Stomach (tissue), 9 donors: ENCODE data around the gene MYBL2. TPM values are rescaled to one million over a fixed set of nuclear protein-coding genes. Genes with fewer than 3 reads are reported as not detected.
A peak's percentile ranks its signal among the peaks of the same experiment; 100 is the strongest.

Experiments
- DNase-seq, 2 donors: peaks; one replicate each; pipeline versions ENCODE4 v3.0.0 to v3.0.0-alpha.2; 2013 to 2019
- H3K27ac ChIP-seq, 5 donors: fragments of 200-600 bp in 4 of 5; sonication (generic) in 4 of 5; one replicate each; pipeline ENCODE4 v1.5.1; 2013 to 2019; ENCODE audit warnings: mild to moderate bottlenecking in 1 of 5, moderate library complexity in 1 of 5
- H3K27me3 ChIP-seq, 3 donors: fragments of 200-600 bp; sonication (generic); one replicate each; pipeline ENCODE4 v1.5.1; 2017 to 2019; ENCODE audit warnings: mixed run types in 1 of 3
- H3K36me3 ChIP-seq, 4 donors: fragments of 200-600 bp; sonication (generic); 1 replicate in 3 of 4; 2 replicates in 1 of 4; pipeline ENCODE4 v1.5.1; 2016 to 2019
- H3K4me1 ChIP-seq, 4 donors: fragments of 200-600 bp; sonication (generic); one replicate each; pipeline ENCODE4 v1.5.1; 2016 to 2019
- H3K4me3 ChIP-seq, 4 donors: fragments of 200-600 bp; sonication (generic) in 3 of 4; one replicate each; pipeline ENCODE4 v1.5.1; 2016 to 2019; ENCODE audit warnings: mild to moderate bottlenecking in 1 of 4
- H3K9me3 ChIP-seq, 4 donors: fragments of 200-600 bp; sonication (generic); one replicate each; pipeline ENCODE4 v1.5.1; 2016 to 2019
- CTCF ChIP-seq, 7 experiments: fragments of 450-650 bp in 4 of 7; fragments of 200-600 bp in 3 of 7; sonication (generic) in 3 of 7; IDR thresholded peaks; one replicate each; pipeline ENCODE4 v1.5.1; 2016 to 2019; ENCODE audit warnings: antibody characterized with exemption in 7 of 7, control low read depth in 2 of 7, mild to moderate bottlenecking in 1 of 7
- EP300 ChIP-seq: sonication (generic); formaldehyde crosslinking; IDR thresholded peaks from one replicate; pipeline ENCODE4 v1.6.1; 2017; ENCODE audit warnings: antibody characterized with exemption
- POLR2A ChIP-seq, 4 donors: fragments of 450-650 bp; IDR thresholded peaks; one replicate each; pipeline ENCODE4 v1.6.1; 2016; ENCODE audit warnings: antibody characterized with exemption in 4 of 4, control low read depth in 2 of 4, mild to moderate bottlenecking in 1 of 4, moderate library complexity in 1 of 4
- POLR2AphosphoS5 ChIP-seq, 3 donors: sonication (generic); formaldehyde crosslinking; IDR thresholded peaks; one replicate each; pipeline ENCODE4 v1.6.1; 2016; ENCODE audit warnings: antibody characterized with exemption in 3 of 3
- WGBS, 5 donors: extraction: QIAGEN DNeasy Blood & Tissue Kit in 3 of 5; methylation state at CpG; one replicate each; pipeline versions ENCODE4 v1.1.5 to v1.1.7; 2013 to 2018; 5-methylcytosine and 5-hydroxymethylcytosine counted together
- intact Hi-C: fragments of 100-400 bp; cut with DNase I; formaldehyde crosslinking; loops from one replicate; pipeline ENCODE4 v1.15.1; 2023; ENCODE audit warnings: low total_unique reads
- polyA plus RNA-seq, 3 donors: library from polyadenylated mRNA; stranded (reverse); fragments of 200-250 nt; gene quantifications; one replicate each; pipeline ENCODE4 v1.2.3, GENCODE V29; 2013
- total RNA-seq, 5 donors: library from RNA; depleted of rRNA; stranded (reverse); fragments of >200 nt; gene quantifications; one replicate each; pipeline versions ENCODE4 v1.1.0 to v1.2.3, GENCODE V29; 2014 to 2016
- donor health status: healthy with polysubstance abuse.
- donor health status: Bipolar disorder and iron deficiency.
- donor health status: healthy.

The MYBL2 gene
- total and polyA plus RNA-seq, 8 donors = 4.1 to 25.1 (median 6.1) TPM

GRCh38 chr20:43658069-43658722 lies 8.7 kb upstream of the MYBL2 start:
- intact Hi-C loops = no loop called here
- H3K27ac ChIP-seq = peak overlapping the region in 4 of 5 donors; percentile 78 to 87 (median 84)
- H3K9me3 ChIP-seq = no peaks in the 10 kb centered on the region
- WGBS, 5 donors = 69 to 74% (median 72%) methylated on average over 11 of the region's 11 CpGs
- peaks cover 6 to 16% (median 15%) of the 10 kb centered on the region in 4 donors for H3K4me1 ChIP-seq
- H3K36me3 ChIP-seq = no peaks in the 10 kb centered on the region
- H3K4me3 ChIP-seq = peak overlapping the region; percentile 50 to 68 (median 60)
- peak in 1 of 2 donors; percentile 35 for DNase-seq
- TF ChIP-seq EP300 (no peak), POLR2A (IDR thresholded peaks at IDR 0.05) (no peak), POLR2AphosphoS5 (IDR thresholded peaks at IDR 0.05) (no peak), CTCF (IDR thresholded peaks at IDR 0.05) (peak in 1 of 7 experiments; percentile 4)
- H3K27me3 ChIP-seq = no peaks in the 10 kb centered on the region

- no peaks in the 10 kb centered on the region for H3K9me3 ChIP-seq
- peaks cover 6 to 16% (median 13%) of the 10 kb centered on the region in 4 donors for H3K4me1 ChIP-seq
- H3K27me3 ChIP-seq = peaks cover 0 to 2% (median 0%) of the 10 kb centered on the region in 3 donors
Measured at GRCh38 chr20:43658723-43659419, 8.0 kb upstream of the MYBL2 start.

GRCh38 chr20:43662943-43663655 lies 3.8 kb upstream of the MYBL2 start:
- TF ChIP-seq CTCF (IDR thresholded peaks at IDR 0.05) = no peak
- TF ChIP-seq EP300 = no peak
- TF ChIP-seq POLR2AphosphoS5 (IDR thresholded peaks at IDR 0.05) = no peak
- no peak for TF ChIP-seq POLR2A (IDR thresholded peaks at IDR 0.05)
- H3K4me1 ChIP-seq = peaks cover 11 to 21% (median 19%) of the 10 kb centered on the region in 4 donors
- no peaks in the 10 kb centered on the region for H3K9me3 ChIP-seq
- H3K27me3 ChIP-seq = peaks cover 5 to 29% (median 16%) of the 10 kb centered on the region in 3 donors
- H3K36me3 ChIP-seq = no peaks in the 10 kb centered on the region
- no peak overlapping the region for H3K27ac ChIP-seq
- H3K4me3 ChIP-seq = no peak overlapping the region
- DNase-seq = no peak
- 24 to 51% (median 44%) methylated on average over 2 of the region's 2 CpGs for WGBS, 5 donors
- intact Hi-C loops = no loop called here

More at GRCh38 chr20:43658723-43659419, 8.0 kb upstream of the MYBL2 start:
- TF ChIP-seq POLR2A (IDR thresholded peaks at IDR 0.05) (no peak), POLR2AphosphoS5 (IDR thresholded peaks at IDR 0.05) (no peak), CTCF (IDR thresholded peaks at IDR 0.05) (no peak), EP300 (no peak)
- Histone ChIP-seq H3K27ac (no peak overlapping the region), H3K36me3 (no peaks in the 10 kb centered on the region), H3K4me3 (no peak overlapping the region)
- intact Hi-C loops = no loop called here
- no peak for DNase-seq
- whole genome bisulfite sequencing, 5 donors = 67 to 81% (median 79%) methylated on average over 6 of the region's 6 CpGs

- Histone ChIP-seq H3K36me3 (no peaks in the 10 kb centered on the region), H3K9me3 (no peaks in the 10 kb centered on the region), H3K27me3 (peaks cover 12 to 53% (median 24%) of the 10 kb centered on the region in 3 donors), H3K27ac (no peak overlapping the region), H3K4me1 (peaks cover 11 to 25% (median 16%) of the 10 kb centered on the region in 4 donors), H3K4me3 (no peak overlapping the region)
- intact Hi-C loops = no loop called here
- no peak for TF ChIP-seq EP300
- TF ChIP-seq POLR2AphosphoS5 (IDR thresholded peaks at IDR 0.05) = no peak
- TF ChIP-seq CTCF (IDR thresholded peaks at IDR 0.05) = no peak
- no peak for TF ChIP-seq POLR2A (IDR thresholded peaks at IDR 0.05)
- WGBS, 5 donors = 62 to 74% (median 69%) methylated on average over 6 of the region's 6 CpGs
- DNase-seq = no peak
Measured at GRCh38 chr20:43665466-43666176, 1.3 kb upstream of the MYBL2 start.
